Measurements from ENCODE around the gene FAM171A2. TPM values are rescaled to one million over a fixed set of nuclear protein-coding genes. Genes with fewer than 3 reads are reported as not detected.

The FAM171A2 gene
- total and polyA plus RNA-seq, 2 of the 8 experiments (the other 6 are each of a cell fraction or from before 2014, with no cell fraction given): 21.9 to 24.1 TPM

GRCh38 chr17:44387804-44388203, 24.2 kb upstream of the FAM171A2 start:
- H3K79me1 ChIP-seq (ENCODE audit: low read depth, low read length): no peaks in the 10 kb centered on the region
- CTCF ChIA-PET (ENCODE audit: partially characterized antibody): no interaction called here
- no peak for DNase-seq (ENCODE audit: low read depth in 1 of 2, low spot score in 2 of 2)
- TF ChIP-seq ASH2L (IDR thresholded peaks at IDR 0.05; ENCODE audit: low read length) (no peak), TCF12 (IDR thresholded peaks at IDR 0.05; ENCODE audit: low read depth, low read length) (no peak), SP2 (IDR thresholded peaks at IDR 0.05; ENCODE audit: low read length) (no peak), BRCA1 (IDR thresholded peaks at IDR 0.05; ENCODE audit: low read depth, low read length) (no peak), KDM4A (IDR thresholded peaks at IDR 0.05; ENCODE audit: low read depth, low read length, severe bottlenecking) (no peak), BCL11A (IDR thresholded peaks at IDR 0.05; ENCODE audit: low read depth in 2 of 2, low read length in 2 of 2) (no peak), HDAC6 (IDR thresholded peaks at IDR 0.05; ENCODE audit: low read depth, low read length) (no peak), CEBPB (IDR thresholded peaks at IDR 0.05; ENCODE audit: low read depth, low read length) (no peak), BACH1 (IDR thresholded peaks at IDR 0.05; ENCODE audit: low read length) (no peak), ATF3 (IDR thresholded peaks at IDR 0.05; ENCODE audit: insufficient read depth, low read depth, low read length) (no peak), JUN (IDR thresholded peaks at IDR 0.05; ENCODE audit: low read depth, low read length) (no peak), GABPA (IDR thresholded peaks at IDR 0.05; ENCODE audit: borderline replicate concordance, insufficient read depth, low read length) (no peak), NRF1 (IDR thresholded peaks at IDR 0.05; ENCODE audit: low read depth, low read length) (no peak), KDM5A (IDR thresholded peaks at IDR 0.05; ENCODE audit: low read length) (no peak), NANOG (IDR thresholded peaks at IDR 0.05; ENCODE audit: insufficient read depth, low read depth, low read length, poor library complexity, severe bottlenecking) (no peak)

More at GRCh38 chr17:44387804-44388203, 24.2 kb upstream of the FAM171A2 start:
- peaks cover 10 to 33% (median 30%) of the 10 kb centered on the region in 4 experiments for H3K27me3 ChIP-seq (replicated peaks in 1 of 4; ENCODE audit: control insufficient read depth in 3 of 4, extremely low read depth in 1 of 4, insufficient read depth in 3 of 4, low read length in 3 of 4)
- H2BK120ac ChIP-seq (replicated peaks; ENCODE audit: low read depth, low read length): no peak overlapping the region
- 93% methylated on average over 1 of the region's 2 CpGs; no CpG with 5 or more reads in 1 of the 2 experiments for WGBS, 2 experiments (ENCODE audit: extremely low coverage in 1 of 2, insufficient coverage in 1 of 2, insufficient read length in 1 of 2, insufficient replicate concordance in 2 of 2, low coverage in 1 of 2, low lambda C conversion rate in 2 of 2, missing lambda C conversion rate in 1 of 2)
- no peak overlapping the region for H4K91ac ChIP-seq (replicated peaks; ENCODE audit: insufficient read length, low read length)
- no peak for FAIRE-seq
- no peak overlapping the region for H2BK20ac ChIP-seq (ENCODE audit: low read length)
- H2BK5ac ChIP-seq (ENCODE audit: low read depth, low read length): no peak overlapping the region
- H2AK5ac ChIP-seq (ENCODE audit: low read depth, low read length): no peak overlapping the region
- no peak overlapping the region for H3K27ac ChIP-seq (ENCODE audit: low read depth, low read length)
- H3K23ac ChIP-seq (ENCODE audit: insufficient read length): no peak overlapping the region
- H3K4me1 ChIP-seq (replicated peaks in 1 of 4; ENCODE audit: control insufficient read depth in 3 of 4, insufficient read depth in 4 of 4, low read length in 3 of 4): peaks cover 3 to 17% (median 6%) of the 10 kb centered on the region in 4 experiments; a peak in 6 of 7 replicates
- H4K20me1 ChIP-seq (replicated peaks in 1 of 2; ENCODE audit: control insufficient read depth in 1 of 2, insufficient read depth in 2 of 2, low read length in 2 of 2): peaks cover 0 to 4% of the 10 kb centered on the region in 2 experiments
- no peak overlapping the region for H2BK15ac ChIP-seq (ENCODE audit: low read length)
- no peak overlapping the region for H2BK12ac ChIP-seq (ENCODE audit: low read depth, low read length)
- peaks cover 12% of the 10 kb centered on the region; the same call in 1 of the 2 replicates for H3K23me2 ChIP-seq (ENCODE audit: low read depth, low read length)
- no peaks in the 10 kb centered on the region for H3K36me3 ChIP-seq (ENCODE audit: control insufficient read depth in 2 of 4, insufficient read depth in 4 of 4, low read length in 3 of 4)
- H4K5ac ChIP-seq (ENCODE audit: insufficient read length, low read depth, low read length): no peak overlapping the region
- H3K56ac ChIP-seq (replicated peaks; ENCODE audit: insufficient read length, low read depth, low read length): no peak overlapping the region
- no peak overlapping the region for H3K18ac ChIP-seq (ENCODE audit: extremely low read depth, low read length)
- H3K9ac ChIP-seq (replicated peaks in 1 of 4; ENCODE audit: extremely low read depth in 1 of 4, low read depth in 3 of 4, low read length in 3 of 4): no peak overlapping the region
- H4K8ac ChIP-seq (ENCODE audit: extremely low read depth, insufficient read depth, low read length): no peak overlapping the region; the same call in 1 of the 2 replicates
- no peak overlapping the region for H3K4me3 ChIP-seq (ENCODE audit: extremely low read depth in 1 of 4, insufficient read depth in 2 of 4, low read depth in 3 of 4, low read length in 4 of 4)
- H2AFZ ChIP-seq (ENCODE audit: low read length): no peak overlapping the region
- no peaks in the 10 kb centered on the region for H3K9me3 ChIP-seq (ENCODE audit: insufficient read depth in 2 of 2, low read depth in 1 of 2, low read length in 1 of 2)
- H3K4me2 ChIP-seq (ENCODE audit: insufficient read depth in 1 of 2, low read depth in 2 of 2, low read length in 2 of 2): no peak overlapping the region
- POLR2A ChIA-PET (ENCODE audit: partially characterized antibody): interaction anchor here (1.1 kb wide), 1 partner anchor 31 kb away, joined by 5 read pairs; no protein-coding TSS in a partner anchor
- no peaks in the 10 kb centered on the region for H3K79me2 ChIP-seq (ENCODE audit: control insufficient read depth in 1 of 2, insufficient read depth in 2 of 2, low read length in 2 of 2)
- H3K14ac ChIP-seq (ENCODE audit: insufficient read length): no peak overlapping the region
- no peak overlapping the region for H3K4ac ChIP-seq (replicated peaks; ENCODE audit: insufficient read length, low read depth, low read length)

Data from H1 (cell line).